GM23338 (cell line): ENCODE results near the gene DUSP8. TPM values are rescaled to one million over a fixed set of nuclear protein-coding genes. Genes with fewer than 3 reads are reported as not detected.

Experiments
- CREB1 ChIP-seq: fragments of 250-450 bp; sonication (Bioruptor Pico); IDR thresholded peaks from 2 replicates; pipeline ENCODE4 v1.5.0; 2020; ENCODE audit warnings: low read depth, mild to moderate bottlenecking, moderate library complexity
- CTCF ChIP-seq, 2 experiments: fragments of 200-600 bp in 1 of 2; sonication (generic) in 1 of 2; conservative IDR thresholded peaks; 2 replicates each; pipeline versions ENCODE4 v1.5.1 to v1.6.1; 2016 to 2017; ENCODE audit warnings: antibody characterized with exemption in 2 of 2, low read depth in 2 of 2, mild to moderate bottlenecking in 2 of 2, moderate library complexity in 1 of 2
- EZH2 ChIP-seq: fragments of 200-600 bp; sonication (generic); IDR thresholded peaks from one replicate; pipeline ENCODE4 v1.8.0; 2017; ENCODE audit warnings: antibody characterized with exemption, mild to moderate bottlenecking, low read depth; ENCODE audit not compliant: unreplicated experiment
- EZH2phosphoT487 ChIP-seq: fragments of 200-600 bp; sonication (generic); IDR thresholded peaks from one replicate; pipeline ENCODE4 v1.8.1; 2018; ENCODE audit warnings: antibody characterized with exemption; ENCODE audit not compliant: unreplicated experiment
- NANOG ChIP-seq: IDR thresholded peaks from 2 replicates; pipeline ENCODE4 v1.6.1; 2016; ENCODE audit warnings: antibody characterized with exemption, borderline replicate concordance
- POLR2AphosphoS5 ChIP-seq: IDR thresholded peaks from 2 replicates; pipeline ENCODE4 v1.6.1; 2016; ENCODE audit warnings: antibody characterized with exemption, low read depth
- STAT1 ChIP-seq: IDR thresholded peaks from one replicate; pipeline ENCODE4 v1.6.1; 2016; ENCODE audit warnings: antibody characterized with exemption; ENCODE audit not compliant: unreplicated experiment
- ZNF331 ChIP-seq: fragments of 250-450 bp; sonication (Bioruptor Pico); IDR thresholded peaks from 2 replicates; pipeline ENCODE4 v1.5.0; 2020; ENCODE audit warnings: low read depth, mild to moderate bottlenecking, moderate library complexity
- ZNF462 ChIP-seq: fragments of 250-450 bp; sonication (Bioruptor Pico); IDR thresholded peaks from 2 replicates; pipeline ENCODE4 v1.5.0; 2020; ENCODE audit warnings: mild to moderate bottlenecking, moderate library complexity
- polyA plus RNA-seq: library from polyadenylated mRNA; unstranded; fragments of >200 nt; fragmentation: Nextera tagmentation; extraction: Ambion mirVana; gene quantifications from 2 replicates; pipeline ENCODE4 v1.2.1, GENCODE V29; 2016
- total RNA-seq: library from RNA; depleted of rRNA; stranded (reverse); fragments of >200 nt; shearing (Covaris generic); gene quantifications from 2 replicates; pipeline ENCODE4 v1.2.3, GENCODE V29; 2014
- TF ChIP-seq, protein P1 (sequence below): IDR thresholded peaks from one replicate; pipeline ENCODE4 v1.6.1; 2018; ENCODE audit warnings: antibody characterized with exemption; ENCODE audit not compliant: unreplicated experiment

DUSP8 gene
- total and polyA plus RNA-seq, 2 experiments from 2014 or later = 1.1 TPM

DNA sequence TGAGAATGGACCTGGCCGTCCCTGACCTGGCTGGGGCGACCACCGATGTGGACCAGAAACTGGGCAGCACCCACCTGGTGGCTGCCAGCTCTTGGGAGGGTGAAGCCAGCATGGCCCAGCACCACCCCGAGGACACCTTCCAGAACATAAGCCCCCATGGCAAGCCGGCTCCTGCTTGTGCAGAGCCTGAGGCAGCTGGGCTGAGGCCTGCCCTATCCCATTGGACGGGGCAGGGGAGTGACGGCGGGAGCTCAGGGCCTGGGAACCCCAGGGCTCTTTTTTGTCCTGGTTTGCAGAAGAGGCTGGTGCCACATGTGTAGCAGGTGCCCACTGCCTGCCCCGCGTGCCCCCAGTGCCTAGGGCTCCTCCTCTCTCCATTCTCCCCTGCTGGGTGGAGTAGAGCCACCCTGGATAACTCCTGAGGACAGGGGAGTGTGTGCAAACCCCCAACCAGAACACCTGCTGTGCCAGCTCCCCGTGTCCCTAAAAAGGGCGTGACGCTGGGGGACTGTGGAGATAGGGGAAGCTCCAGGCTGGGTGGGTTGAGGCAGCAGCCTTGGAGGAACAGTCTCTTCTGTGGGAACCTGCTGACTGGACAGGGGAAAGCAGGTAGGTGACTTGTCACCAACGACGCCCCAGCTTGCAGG, 11.9 kb downstream of the DUSP8 start (continued):
- TF ChIP-seq ZNF462 (CRISPR knock-in tag) = no peak
- no peak for TF ChIP-seq EZH2phosphoT487
- TF ChIP-seq CTCF (conservative IDR thresholded peaks at IDR 0.05; ENCODE audit: low read depth in 2 of 2) = no peak
- no peak for TF ChIP-seq POLR2AphosphoS5
- TF ChIP-seq, protein P1, sequence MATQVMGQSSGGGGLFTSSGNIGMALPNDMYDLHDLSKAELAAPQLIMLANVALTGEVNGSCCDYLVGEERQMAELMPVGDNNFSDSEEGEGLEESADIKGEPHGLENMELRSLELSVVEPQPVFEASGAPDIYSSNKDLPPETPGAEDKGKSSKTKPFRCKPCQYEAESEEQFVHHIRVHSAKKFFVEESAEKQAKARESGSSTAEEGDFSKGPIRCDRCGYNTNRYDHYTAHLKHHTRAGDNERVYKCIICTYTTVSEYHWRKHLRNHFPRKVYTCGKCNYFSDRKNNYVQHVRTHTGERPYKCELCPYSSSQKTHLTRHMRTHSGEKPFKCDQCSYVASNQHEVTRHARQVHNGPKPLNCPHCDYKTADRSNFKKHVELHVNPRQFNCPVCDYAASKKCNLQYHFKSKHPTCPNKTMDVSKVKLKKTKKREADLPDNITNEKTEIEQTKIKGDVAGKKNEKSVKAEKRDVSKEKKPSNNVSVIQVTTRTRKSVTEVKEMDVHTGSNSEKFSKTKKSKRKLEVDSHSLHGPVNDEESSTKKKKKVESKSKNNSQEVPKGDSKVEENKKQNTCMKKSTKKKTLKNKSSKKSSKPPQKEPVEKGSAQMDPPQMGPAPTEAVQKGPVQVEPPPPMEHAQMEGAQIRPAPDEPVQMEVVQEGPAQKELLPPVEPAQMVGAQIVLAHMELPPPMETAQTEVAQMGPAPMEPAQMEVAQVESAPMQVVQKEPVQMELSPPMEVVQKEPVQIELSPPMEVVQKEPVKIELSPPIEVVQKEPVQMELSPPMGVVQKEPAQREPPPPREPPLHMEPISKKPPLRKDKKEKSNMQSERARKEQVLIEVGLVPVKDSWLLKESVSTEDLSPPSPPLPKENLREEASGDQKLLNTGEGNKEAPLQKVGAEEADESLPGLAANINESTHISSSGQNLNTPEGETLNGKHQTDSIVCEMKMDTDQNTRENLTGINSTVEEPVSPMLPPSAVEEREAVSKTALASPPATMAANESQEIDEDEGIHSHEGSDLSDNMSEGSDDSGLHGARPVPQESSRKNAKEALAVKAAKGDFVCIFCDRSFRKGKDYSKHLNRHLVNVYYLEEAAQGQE = no peak
- TF ChIP-seq CREB1 (CRISPR knock-in tag) = no peak
- no peak for TF ChIP-seq ZNF331
- TF ChIP-seq NANOG = no peak
- TF ChIP-seq STAT1 = no peak
- TF ChIP-seq EZH2 = no peak
